Esophagus muscularis mucosa (tissue), 4 donors: ENCODE data around the gene USP33. TPM values are rescaled to one million over a fixed set of nuclear protein-coding genes. Genes with fewer than 3 reads are reported as not detected.
A peak's percentile ranks its signal among the peaks of the same experiment; 100 is the strongest.
"Not testable (repeated sequence)": the region's sequence is repeated elsewhere in the genome, so short reads cannot be mapped to it uniquely, and the experiment has no call there.

ENCODE experiments used
- DNase-seq: peaks from one replicate; pipeline ENCODE4 v3.0.0-alpha.2; 2017; ENCODE audit errors: extremely low spot score
- H3K27ac ChIP-seq, 4 donors: fragments of 200-600 bp; sonication (generic); replicated peaks in 1 of 4; 1 replicate in 3 of 4; 2 replicates in 1 of 4; pipeline ENCODE4 v1.5.1; 2016 to 2019; ENCODE audit warnings: mild to moderate bottlenecking in 1 of 4
- H3K27me3 ChIP-seq, 4 donors: fragments of 200-600 bp; sonication (generic); one replicate each; pipeline versions ENCODE4 v1.5.1 to v1.6.0; 2016 to 2019
- H3K36me3 ChIP-seq, 4 donors: fragments of 200-600 bp; sonication (generic); one replicate each; pipeline ENCODE4 v1.5.1; 2016 to 2019
- H3K4me1 ChIP-seq, 4 donors: fragments of 200-600 bp; sonication (generic); one replicate each; pipeline ENCODE4 v1.5.1; 2016 to 2019
- H3K4me3 ChIP-seq, 4 donors: fragments of 200-600 bp; sonication (generic); 1 replicate in 2 of 4; 2 replicates in 2 of 4; pipeline ENCODE4 v1.5.1; 2016 to 2019; ENCODE audit warnings: mild to moderate bottlenecking in 4 of 4, moderate library complexity in 1 of 4
- H3K9me3 ChIP-seq, 4 donors: fragments of 200-600 bp; sonication (generic); 1 replicate in 3 of 4; 2 replicates in 1 of 4; pipeline ENCODE4 v1.5.1; 2016 to 2019
- EP300 ChIP-seq: sonication (generic); formaldehyde crosslinking; IDR thresholded peaks from one replicate; pipeline ENCODE4 v1.6.1; 2017; ENCODE audit warnings: antibody characterized with exemption
- POLR2A ChIP-seq: fragments of 450-650 bp; IDR thresholded peaks from one replicate; pipeline ENCODE4 v1.6.1; 2017; ENCODE audit warnings: antibody characterized with exemption, moderate library complexity, mild to moderate bottlenecking, low read depth
- POLR2AphosphoS5 ChIP-seq, 2 donors: sonication (generic); formaldehyde crosslinking; IDR thresholded peaks; one replicate each; pipeline ENCODE4 v1.6.1; 2017; ENCODE audit warnings: antibody characterized with exemption in 2 of 2
- WGBS: methylation state at CpG from one replicate; pipeline ENCODE4 v1.1.5; 2018; 5-methylcytosine and 5-hydroxymethylcytosine counted together
- intact Hi-C: fragments of 100-400 bp; cut with DNase I; formaldehyde crosslinking; loops from one replicate; pipeline ENCODE4 v1.15.1; 2023
- total RNA-seq, 4 donors: library from RNA; depleted of rRNA; stranded (reverse); fragments of >200 nt; gene quantifications; one replicate each; pipeline versions ENCODE4 v1.1.0 to v1.2.1, GENCODE V29; 2016
- TF ChIP-seq, protein P1 (sequence below), 3 experiments: fragments of 200-600 bp in 2 of 3; fragments of 450-650 bp in 1 of 3; sonication (generic) in 2 of 3; IDR thresholded peaks; one replicate each; pipeline ENCODE4 v1.5.1; 2017 to 2019; ENCODE audit warnings: antibody characterized with exemption in 3 of 3, mild to moderate bottlenecking in 2 of 3, moderate library complexity in 1 of 3

USP33 gene
- total RNA-seq, 4 donors from 2014 or later, result 50.9 to 71.0 (median 59.2) TPM

DNA sequence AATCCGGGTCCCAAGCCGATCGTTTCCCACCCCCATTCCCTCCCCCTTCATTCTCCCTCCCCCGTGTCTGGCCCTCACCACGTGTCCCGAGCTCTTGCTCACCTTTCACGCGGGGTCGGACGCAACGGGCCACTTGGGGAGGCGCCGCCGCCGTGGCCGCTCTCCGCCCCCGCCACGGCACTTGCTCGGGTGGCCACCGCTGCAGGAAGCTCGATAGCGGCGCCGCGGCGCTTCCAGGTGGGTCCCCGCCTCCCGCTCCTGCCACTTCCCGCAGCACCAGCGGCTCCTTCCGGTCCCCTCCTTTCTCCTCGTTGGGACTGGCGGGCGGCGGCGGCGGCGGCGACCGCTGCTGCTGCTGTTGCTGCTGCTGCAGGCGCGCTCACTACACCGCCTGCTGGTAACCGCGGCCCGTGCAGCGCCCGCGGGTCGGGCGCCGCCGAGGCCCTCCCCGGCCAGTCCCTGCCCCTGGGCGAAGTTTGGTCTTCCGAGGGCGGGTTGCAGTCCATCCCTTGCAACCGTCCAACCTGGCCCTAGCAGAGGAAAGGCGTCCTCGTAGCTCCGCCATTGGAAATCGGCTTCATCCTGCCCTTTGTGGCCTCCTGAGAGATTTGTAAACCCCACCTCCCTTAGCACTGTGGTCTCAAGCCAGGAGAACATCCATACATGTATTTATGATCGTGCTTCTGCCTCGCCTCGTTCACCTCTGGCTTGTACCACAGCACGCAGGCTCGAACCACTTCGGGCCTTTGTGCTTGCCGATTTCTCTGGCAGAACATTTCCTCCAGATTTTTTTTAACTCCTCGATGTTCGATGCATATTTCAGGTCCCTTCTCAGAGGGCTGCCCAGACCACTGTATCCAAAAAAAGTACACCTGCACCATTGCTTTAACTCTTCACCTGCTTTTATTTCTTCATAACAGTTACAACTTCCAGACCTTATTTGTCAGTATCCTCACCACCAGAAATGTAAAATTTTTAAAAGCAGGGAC is 76.2 kb downstream of the USP33 start:
- Histone ChIP-seq H3K4me1 (peaks cover 18 to 48% (median 47%) of the 10 kb centered on the region in 4 donors), H3K36me3 (no peaks in the 10 kb centered on the region), H3K9me3 (no peaks in the 10 kb centered on the region), H3K27me3 (no peaks in the 10 kb centered on the region), H3K4me3 (peak overlapping the region; percentile 74 to 95 (median 80)), H3K27ac (peak overlapping the region; percentile 87 to 96 (median 94))
- WGBS, result under 1% methylated on average over 32 of the region's 72 CpGs
- TF ChIP-seq POLR2AphosphoS5 (IDR thresholded peaks at IDR 0.05), result peak; percentile 55 to 67
- TF ChIP-seq POLR2A, result peak; percentile 4
- TF ChIP-seq EP300, result no peak
- TF ChIP-seq, protein P1, sequence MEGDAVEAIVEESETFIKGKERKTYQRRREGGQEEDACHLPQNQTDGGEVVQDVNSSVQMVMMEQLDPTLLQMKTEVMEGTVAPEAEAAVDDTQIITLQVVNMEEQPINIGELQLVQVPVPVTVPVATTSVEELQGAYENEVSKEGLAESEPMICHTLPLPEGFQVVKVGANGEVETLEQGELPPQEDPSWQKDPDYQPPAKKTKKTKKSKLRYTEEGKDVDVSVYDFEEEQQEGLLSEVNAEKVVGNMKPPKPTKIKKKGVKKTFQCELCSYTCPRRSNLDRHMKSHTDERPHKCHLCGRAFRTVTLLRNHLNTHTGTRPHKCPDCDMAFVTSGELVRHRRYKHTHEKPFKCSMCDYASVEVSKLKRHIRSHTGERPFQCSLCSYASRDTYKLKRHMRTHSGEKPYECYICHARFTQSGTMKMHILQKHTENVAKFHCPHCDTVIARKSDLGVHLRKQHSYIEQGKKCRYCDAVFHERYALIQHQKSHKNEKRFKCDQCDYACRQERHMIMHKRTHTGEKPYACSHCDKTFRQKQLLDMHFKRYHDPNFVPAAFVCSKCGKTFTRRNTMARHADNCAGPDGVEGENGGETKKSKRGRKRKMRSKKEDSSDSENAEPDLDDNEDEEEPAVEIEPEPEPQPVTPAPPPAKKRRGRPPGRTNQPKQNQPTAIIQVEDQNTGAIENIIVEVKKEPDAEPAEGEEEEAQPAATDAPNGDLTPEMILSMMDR (IDR thresholded peaks at IDR 0.05), result peak in 2 of 3 experiments; percentile 89 to 91
- peak; percentile 96 for DNase-seq
- intact Hi-C loops, result loop anchor here (10.0 kb wide), 1 partner anchor 89 kb away; no protein-coding TSS in a partner anchor

DNA sequence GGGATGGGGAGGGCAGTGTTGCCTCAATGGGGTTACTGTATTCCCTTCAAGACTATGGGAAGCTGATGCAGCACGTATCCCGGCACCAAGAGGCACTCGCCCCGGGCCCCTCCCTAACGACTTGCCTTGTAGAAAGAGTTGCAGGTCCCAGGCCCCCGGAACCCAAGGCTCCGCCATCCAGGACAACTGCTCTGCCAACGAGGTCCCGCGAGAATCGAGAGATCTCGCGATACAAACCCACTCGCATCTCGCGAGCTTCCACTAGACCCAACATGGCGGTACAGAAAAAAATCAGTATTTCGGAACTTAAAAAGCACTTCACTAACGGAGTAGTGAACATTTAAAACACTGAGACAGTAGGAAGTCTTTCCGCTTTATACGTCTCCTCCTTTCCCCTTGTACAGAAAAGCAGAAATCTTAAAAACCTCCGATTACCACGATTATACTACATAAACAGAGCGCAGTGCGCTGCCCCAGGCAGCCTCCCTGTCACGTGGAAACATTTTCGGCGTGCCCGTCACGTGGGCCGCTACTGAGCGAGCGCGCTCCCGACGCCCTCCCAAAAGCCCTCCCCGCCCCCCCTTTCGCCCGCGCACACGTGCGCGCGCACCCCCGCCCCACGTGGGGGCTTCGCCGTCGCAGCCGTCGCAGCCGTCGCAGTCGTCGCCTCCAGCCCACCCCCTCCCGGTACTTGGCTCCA is 77.0 kb downstream of the USP33 start, which contains the start of gene ZZZ3:
TSS of gene ZZZ3 (minus strand) at position 199 of the 700 bp plus-strand sequence. CDS start 49,304 bp downstream, outside the sequence.
- 0% methylated on average over 9 of the region's 56 CpGs for whole genome bisulfite sequencing
- intact Hi-C loops, result loop anchor here (10.0 kb wide), 1 partner anchor 88 kb away; no protein-coding TSS in a partner anchor
- peak within 1 kb of the TSS; percentile 74 to 95 (median 80) for H3K4me3 ChIP-seq
- peak; percentile 97 for DNase-seq
- H3K4me1 ChIP-seq, result peaks cover 18 to 51% (median 48%) of the 10 kb centered on the region in 4 donors
- H3K36me3 ChIP-seq, result no peaks in the 10 kb centered on the region
- H3K9me3 ChIP-seq, result no peaks in the 10 kb centered on the region
- peak within 1 kb of the TSS; percentile 87 to 96 (median 94) for H3K27ac ChIP-seq
- TF ChIP-seq EP300 (no peak), POLR2AphosphoS5 (IDR thresholded peaks at IDR 0.05) (peak; percentile 65 to 71)
- TF ChIP-seq, protein P1 (IDR thresholded peaks at IDR 0.05), result peak in 2 of 3 experiments; percentile 11 to 14
- no peaks in the 10 kb centered on the region for H3K27me3 ChIP-seq

- H3K9me3 ChIP-seq, result no peaks in the 10 kb centered on the region
- intact Hi-C loops, result loop anchor here (10.0 kb wide), 1 partner anchor 85 kb away; no protein-coding TSS in a partner anchor
- H3K4me3 ChIP-seq, result no peak overlapping the region
- TF ChIP-seq, protein P1 (IDR thresholded peaks at IDR 0.05), result no peak
- no peak for TF ChIP-seq POLR2A
- no peak for TF ChIP-seq EP300
- no peak for TF ChIP-seq POLR2AphosphoS5 (IDR thresholded peaks at IDR 0.05)
- peaks cover 19 to 67% (median 55%) of the 10 kb centered on the region in 4 donors for H3K4me1 ChIP-seq
- 68% methylated on average over 2 of the region's 2 CpGs for WGBS
- DNase-seq, result no peak
- H3K27ac ChIP-seq, result no peak overlapping the region
- no peaks in the 10 kb centered on the region for H3K27me3 ChIP-seq
- H3K36me3 ChIP-seq, result no peaks in the 10 kb centered on the region
Measured at GRCh38 chr1:77680173-77680572, 79.5 kb downstream of the USP33 start.

DNA sequence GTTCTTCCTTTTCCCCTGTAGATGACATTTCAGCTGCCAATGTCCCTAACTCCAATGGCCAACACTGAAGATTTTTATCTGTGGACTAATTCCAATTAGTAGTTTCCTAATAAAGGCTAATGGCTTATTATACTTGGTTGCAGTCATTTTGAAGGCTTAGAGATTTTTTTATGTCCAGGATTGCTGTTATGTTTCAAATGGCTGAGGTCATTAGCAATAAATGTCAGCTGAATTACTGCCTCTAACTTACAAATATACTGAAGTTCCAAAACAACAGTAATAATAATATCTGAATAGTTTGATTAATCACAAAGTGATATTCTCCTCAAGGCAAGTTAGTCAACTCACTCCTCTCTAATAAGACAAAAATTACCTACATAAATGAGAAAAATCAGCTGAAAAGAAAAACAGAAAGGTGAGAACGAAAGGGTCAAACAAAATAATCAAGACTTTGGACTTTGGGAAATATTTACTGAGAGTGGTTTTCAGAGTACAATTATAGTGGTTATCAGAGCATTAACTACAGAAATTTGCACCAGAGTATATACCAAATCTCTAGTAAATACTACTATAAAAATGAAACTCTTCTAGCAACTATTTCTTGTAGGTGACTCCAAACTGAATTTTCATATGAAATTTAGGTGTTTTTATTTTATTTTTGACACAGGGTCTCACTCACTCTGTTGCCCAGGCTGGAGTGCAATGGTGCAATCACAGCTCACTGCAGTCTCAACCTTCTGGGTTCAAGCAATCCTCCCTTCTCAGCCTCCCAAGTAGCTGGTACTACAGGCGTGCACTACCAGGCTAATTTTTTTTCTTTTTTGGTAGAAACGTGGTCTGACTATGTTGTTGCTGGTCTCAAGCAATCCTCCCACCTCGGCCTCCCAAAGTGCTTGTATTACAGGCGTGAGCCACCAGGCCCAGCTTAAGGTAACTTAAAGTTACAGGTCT is 80.7 kb downstream of the USP33 start:
- Histone ChIP-seq H3K36me3 (no peaks in the 10 kb centered on the region), H3K27me3 (no peaks in the 10 kb centered on the region), H3K4me1 (peaks cover 23 to 73% (median 58%) of the 10 kb centered on the region in 4 donors), H3K4me3 (no peak overlapping the region), H3K9me3 (no peaks in the 10 kb centered on the region), H3K27ac (no peak overlapping the region)
- intact Hi-C loops, result no loop called here
- 92% methylated on average over 5 of the region's 5 CpGs for WGBS
- TF ChIP-seq POLR2A (no peak), EP300 (no peak), POLR2AphosphoS5 (IDR thresholded peaks at IDR 0.05) (no peak)
- TF ChIP-seq, protein P1 (IDR thresholded peaks at IDR 0.05), result no peak
- no peak for DNase-seq

GRCh38 chr1:77674807-77675206 is 84.8 kb downstream of the USP33 start:
- H3K9me3 ChIP-seq, DNase-seq, intact Hi-C loops, H3K4me3 ChIP-seq, H3K27me3 ChIP-seq, H3K27ac ChIP-seq, H3K36me3 ChIP-seq: not testable (repeated sequence)
- peaks cover 14 to 70% (median 64%) of the 10 kb centered on the region in 4 donors for H3K4me1 ChIP-seq
- 88% methylated on average over 3 of the region's 3 CpGs for WGBS
